GM21360 (cell line): Measurements from ENCODE around the gene IGF2BP1.
"Not testable (repeated sequence)": the region's sequence is repeated elsewhere in the genome, so short reads cannot be mapped to it uniquely, and the experiment has no call there.

Experiments
- ATAC-seq: cut with Tn5 transposase; IDR thresholded peaks from one replicate; pipeline ENCODE4 v1.9.1; 2021; ENCODE audit warnings: mild to moderate bottlenecking, moderate library complexity; ENCODE audit not compliant: unreplicated experiment

IGF2BP1 gene

GRCh38 chr17:49086649-49087048, 89.5 kb downstream of the IGF2BP1 start:
- ATAC-seq = no peak

GRCh38 chr17:49089094-49089493, 91.9 kb downstream of the IGF2BP1 start:
- no peak for ATAC-seq

GRCh38 chr17:49090878-49091594, 93.9 kb downstream of the IGF2BP1 start:
- ATAC-seq = no peak

- no peak for ATAC-seq
Measured at GRCh38 chr17:49093131-49093530, 95.9 kb downstream of the IGF2BP1 start.

GRCh38 chr17:49100601-49101000, 103.4 kb downstream of the IGF2BP1 start:
- no peak for ATAC-seq

- ATAC-seq = no peak
Measured at GRCh38 chr17:49101054-49101534, 103.9 kb downstream of the IGF2BP1 start.

- not testable (repeated sequence) for ATAC-seq
Measured at GRCh38 chr17:49103360-49103759, 106.2 kb downstream of the IGF2BP1 start.

GRCh38 chr17:49104511-49105074, 107.4 kb downstream of the IGF2BP1 start:
- ATAC-seq = no peak
